Central memory CD8-positive, alpha-beta T cell (primary cell): Measurements from ENCODE around the gene DNAH8.
A peak's percentile ranks its signal among the peaks of the same experiment; 100 is the strongest.

Source experiments
- ATAC-seq: fragments of 150-1000 bp; cut with Tn5 transposase; replicated peaks from 2 replicates; pipeline ENCODE4 v1.10.0; 2022; ENCODE audit warnings: mild to moderate bottlenecking, moderate FRiP score, moderate number of reproducible peaks; ENCODE audit not compliant: poor library complexity, severe bottlenecking; ENCODE audit errors: extremely low read depth
- DNase-seq, 2 donors: peaks; one replicate each; pipeline ENCODE4 v3.0.0; 2021; ENCODE audit warnings: low spot score in 2 of 2
- H3K27ac Mint-ChIP-seq: one replicate; pipeline ENCODE4 v1.8.0; 2022; ENCODE audit warnings: low read depth, mild to moderate bottlenecking, moderate library complexity, mixed read lengths
- H3K27me3 Mint-ChIP-seq: one replicate; pipeline ENCODE4 v1.8.0; 2022; ENCODE audit warnings: mixed read lengths
- H3K36me3 Mint-ChIP-seq: one replicate; pipeline ENCODE4 v1.8.0; 2022; ENCODE audit warnings: mild to moderate bottlenecking, moderate library complexity, mixed read lengths; ENCODE audit not compliant: insufficient read depth
- H3K4me1 Mint-ChIP-seq: one replicate; pipeline ENCODE4 v1.8.0; 2022; ENCODE audit warnings: mixed read lengths
- H3K4me3 Mint-ChIP-seq: one replicate; pipeline ENCODE4 v1.8.0; 2022; ENCODE audit warnings: mild to moderate bottlenecking, moderate library complexity, mixed read lengths
- H3K9me3 Mint-ChIP-seq: one replicate; pipeline ENCODE4 v1.8.0; 2022; ENCODE audit warnings: mixed read lengths

The DNAH8 gene

DNA sequence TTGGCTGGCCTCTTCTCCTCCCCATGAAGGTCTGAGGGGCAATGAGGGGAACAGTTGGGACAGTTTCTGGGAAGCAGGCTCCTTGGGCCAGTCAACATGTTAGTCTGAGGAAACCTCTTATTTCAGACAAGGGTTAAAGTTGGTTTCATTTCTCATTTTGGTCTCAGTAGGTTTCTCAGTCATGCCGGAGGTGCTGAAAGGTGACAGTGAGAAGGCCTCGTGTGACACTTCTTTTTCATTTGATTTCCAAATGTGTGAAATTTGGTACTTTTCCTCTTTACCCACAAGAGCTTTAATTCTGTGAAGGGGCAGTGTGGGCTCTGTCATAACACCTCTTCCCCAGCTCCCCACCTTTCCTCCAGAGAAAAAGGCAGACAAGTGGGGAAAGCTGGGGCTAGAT, 326.0 kb downstream of the DNAH8 start:
- H3K27ac Mint-ChIP-seq, result no peak overlapping the region
- H3K36me3 Mint-ChIP-seq, result no peaks in the 10 kb centered on the region
- DNase-seq (no peak), ATAC-seq (no peak)
- no peaks in the 10 kb centered on the region for H3K4me1 Mint-ChIP-seq
- peaks cover 63% of the 10 kb centered on the region for H3K27me3 Mint-ChIP-seq
- H3K4me3 Mint-ChIP-seq, result no peak overlapping the region
- H3K9me3 Mint-ChIP-seq, result no peaks in the 10 kb centered on the region

DNA sequence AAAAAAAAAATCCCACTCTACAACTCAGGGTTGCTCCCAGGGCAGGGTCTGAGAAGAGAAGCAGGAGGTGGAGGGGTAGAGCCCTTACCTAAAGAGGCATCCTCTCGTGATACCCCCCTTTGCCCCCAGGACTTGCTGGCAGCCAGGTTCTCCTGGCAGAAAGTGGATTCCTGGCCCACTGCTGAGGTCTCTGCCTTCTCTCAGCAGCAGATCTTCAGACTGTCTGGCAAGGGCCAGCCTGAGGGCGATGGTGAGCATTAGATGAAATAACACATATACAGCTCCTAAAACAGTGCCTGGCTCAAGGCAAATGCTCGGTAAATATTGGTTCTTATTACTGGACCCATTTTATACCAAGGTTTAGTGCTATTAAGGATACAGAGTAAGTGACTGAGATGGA, 328.7 kb downstream of the DNAH8 start:
- Mint-ChIP-seq H3K27me3 (peaks cover 58% of the 10 kb centered on the region), H3K4me3 (no peak overlapping the region), H3K27ac (no peak overlapping the region), H3K36me3 (no peaks in the 10 kb centered on the region), H3K4me1 (no peaks in the 10 kb centered on the region), H3K9me3 (no peaks in the 10 kb centered on the region)
- DNase-seq (no peak), ATAC-seq (no peak)

DNA sequence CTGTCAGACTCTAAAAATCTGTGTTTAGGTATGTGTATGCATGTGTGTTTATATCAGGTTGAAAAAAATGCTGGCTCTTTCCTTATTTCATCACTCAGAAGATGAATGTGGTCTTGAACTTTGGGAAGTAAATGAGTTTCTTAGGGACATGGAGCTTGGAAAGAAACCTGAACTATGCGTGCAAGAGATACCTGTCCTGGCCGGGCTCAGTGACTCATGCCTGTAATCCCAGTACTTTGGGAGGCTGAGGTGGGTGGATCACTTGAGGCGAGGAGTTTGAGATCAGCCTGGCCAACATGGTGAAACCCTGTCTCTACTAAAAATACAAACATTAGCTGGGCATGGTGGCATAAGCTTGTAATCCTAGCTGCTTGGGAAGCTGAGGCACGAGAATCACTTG, 329.1 kb downstream of the DNAH8 start:
- Mint-ChIP-seq H3K4me1 (no peaks in the 10 kb centered on the region), H3K4me3 (no peak overlapping the region), H3K27me3 (peaks cover 58% of the 10 kb centered on the region), H3K9me3 (no peaks in the 10 kb centered on the region), H3K36me3 (no peaks in the 10 kb centered on the region), H3K27ac (no peak overlapping the region)
- DNase-seq, result no peak
- ATAC-seq, result no peak

DNA sequence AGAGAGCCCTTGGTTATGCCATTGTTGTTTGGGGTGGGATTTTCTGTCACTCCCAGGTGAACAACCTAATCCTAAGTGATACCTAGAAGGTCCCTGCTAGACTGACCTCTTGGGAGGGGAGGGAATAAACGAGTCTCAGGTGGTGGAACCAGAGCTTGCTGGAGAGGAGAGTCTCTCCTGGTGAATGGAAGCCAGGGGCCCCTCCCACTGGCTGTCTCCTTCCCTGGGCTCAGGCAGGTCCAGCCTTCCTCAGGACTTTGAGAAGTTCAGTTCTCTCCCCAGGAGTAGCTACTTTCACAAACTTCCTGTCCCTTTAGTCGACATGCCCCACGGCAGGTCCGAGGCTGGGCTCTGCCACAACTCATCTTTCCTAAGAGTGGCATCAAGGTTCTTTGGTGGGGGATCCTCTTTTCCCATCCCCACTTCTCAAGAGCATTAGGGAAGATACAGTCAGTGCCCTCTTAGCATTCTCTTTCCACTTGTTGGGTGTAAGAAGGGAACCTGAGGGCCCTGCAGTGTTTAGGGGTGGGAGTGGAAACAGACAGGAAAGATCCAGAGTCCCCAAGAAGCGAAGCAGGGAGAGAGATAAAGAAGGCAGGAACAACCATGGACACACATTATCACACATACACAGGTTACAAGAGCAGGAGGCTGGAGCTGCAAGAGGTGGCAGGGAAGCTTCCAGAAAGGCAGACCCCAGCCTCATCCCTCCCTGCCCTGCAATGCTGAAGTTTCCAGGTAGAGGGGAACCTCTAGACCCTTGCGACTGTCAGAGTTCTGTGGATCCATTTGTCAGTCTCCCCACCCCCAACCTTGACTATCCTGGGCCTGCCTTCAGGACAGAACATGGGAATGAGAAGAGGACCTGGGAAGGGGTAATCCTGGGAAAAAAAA, 332.6 kb downstream of the DNAH8 start:
- H3K9me3 Mint-ChIP-seq, result no peaks in the 10 kb centered on the region
- no peak for ATAC-seq
- H3K4me3 Mint-ChIP-seq, result peak overlapping the region; percentile 11
- no peaks in the 10 kb centered on the region for H3K36me3 Mint-ChIP-seq
- no peak for DNase-seq
- H3K27me3 Mint-ChIP-seq, result peaks cover 49% of the 10 kb centered on the region
- H3K27ac Mint-ChIP-seq, result no peak overlapping the region
- peaks cover 7% of the 10 kb centered on the region for H3K4me1 Mint-ChIP-seq

DNA sequence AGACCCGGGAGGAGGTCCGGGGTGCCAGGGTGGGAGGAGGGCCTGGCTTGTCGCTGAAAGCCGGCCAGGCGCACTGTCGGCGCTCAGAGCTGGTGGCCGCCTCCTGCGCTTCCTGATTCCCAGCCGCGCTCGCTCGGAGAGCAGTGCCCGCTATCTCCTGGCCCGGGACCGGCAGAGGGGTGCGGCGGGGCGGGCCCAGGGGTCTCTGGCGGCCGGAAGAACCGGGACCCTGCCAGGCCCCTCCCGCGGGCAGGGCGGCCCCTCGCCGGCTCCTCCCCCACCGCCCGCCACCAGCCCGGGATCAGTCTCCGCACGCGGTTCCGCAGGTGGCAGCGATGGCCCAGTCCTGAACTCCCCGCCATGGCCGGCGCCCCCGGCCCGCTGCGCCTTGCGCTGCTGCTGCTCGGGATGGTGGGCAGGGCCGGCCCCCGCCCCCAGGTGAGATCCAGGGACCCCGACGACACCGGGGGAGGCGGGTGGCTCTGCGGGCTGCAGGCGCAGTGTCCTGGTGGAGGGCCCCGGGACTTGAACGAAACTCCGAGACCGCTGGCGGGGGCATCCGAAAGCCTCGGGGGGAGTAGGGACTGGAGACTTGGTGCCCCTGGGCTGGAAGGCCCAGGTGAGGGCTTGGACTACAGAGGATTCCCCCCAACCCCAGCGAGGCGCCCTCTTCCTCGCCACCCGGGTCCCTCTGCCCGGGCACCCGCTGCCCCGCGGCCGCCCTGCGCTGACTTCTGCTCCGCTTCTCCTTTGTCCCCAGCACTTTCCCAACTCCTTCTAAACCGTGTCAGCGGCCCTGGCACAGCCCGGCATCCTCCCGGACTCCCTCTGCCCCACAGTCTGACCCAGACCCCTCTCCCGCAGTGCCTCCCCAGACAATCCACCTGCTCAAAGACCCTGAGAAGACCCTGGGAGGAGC, 333.6 kb downstream of the DNAH8 start, which contains the start of gene GLP1R:
Gene GLP1R, plus strand, starts transcription at position 301 of the 919 bp plus-strand sequence. Its CDS starts 60 bp downstream, at position 361.
- peaks cover 52% of the 10 kb centered on the region for H3K27me3 Mint-ChIP-seq
- H3K27ac Mint-ChIP-seq, result no peak within 1 kb of the TSS

DNA sequence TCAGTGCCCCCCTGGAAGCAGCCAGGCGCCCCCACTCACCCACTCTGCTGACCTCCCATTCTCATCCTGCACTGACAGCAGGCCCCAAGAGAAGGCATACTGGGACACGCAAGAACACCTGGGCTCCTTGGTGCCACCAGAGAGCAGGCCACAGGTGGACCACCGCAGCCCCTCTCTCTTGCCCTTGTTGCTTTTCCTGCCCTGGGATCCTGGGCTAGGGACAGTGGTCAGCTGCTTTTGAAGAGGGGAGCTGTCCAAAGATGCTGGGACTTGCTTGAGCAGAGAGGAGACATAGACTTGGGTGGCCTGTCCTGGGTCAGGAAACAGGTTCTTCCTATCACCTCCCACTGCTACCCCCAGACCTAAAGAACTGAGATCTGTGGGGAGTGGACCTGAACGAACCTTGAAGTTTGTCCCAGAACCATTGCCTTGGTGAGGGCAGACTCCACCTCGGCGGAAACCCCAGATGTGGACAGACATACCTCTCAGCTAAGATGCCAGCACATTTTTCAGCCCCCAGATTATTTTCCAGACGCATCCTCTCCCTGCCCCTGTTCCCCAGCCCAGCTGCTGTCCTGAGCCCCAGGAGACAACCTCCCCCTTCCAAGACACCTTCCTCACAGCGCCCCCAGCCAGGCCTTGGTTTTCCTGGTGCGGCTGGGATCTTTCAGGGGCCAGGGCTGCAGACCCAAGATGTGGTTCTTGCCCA, 334.6 kb downstream of the DNAH8 start:
- Mint-ChIP-seq H3K27ac (no peak overlapping the region), H3K27me3 (peaks cover 61% of the 10 kb centered on the region), H3K4me3 (peak overlapping the region; percentile 36), H3K4me1 (peaks cover 7% of the 10 kb centered on the region), H3K36me3 (no peaks in the 10 kb centered on the region), H3K9me3 (no peaks in the 10 kb centered on the region)
- no peak for DNase-seq
- no peak for ATAC-seq

More for the DNA sequence above, 333.6 kb downstream of the DNAH8 start, which contains the start of gene GLP1R:
- Mint-ChIP-seq H3K9me3 (no peaks in the 10 kb centered on the region), H3K4me3 (peak within 1 kb of the TSS; percentile 36), H3K36me3 (no peaks in the 10 kb centered on the region), H3K4me1 (peaks cover 7% of the 10 kb centered on the region)
- ATAC-seq (no peak), DNase-seq (no peak)

DNA sequence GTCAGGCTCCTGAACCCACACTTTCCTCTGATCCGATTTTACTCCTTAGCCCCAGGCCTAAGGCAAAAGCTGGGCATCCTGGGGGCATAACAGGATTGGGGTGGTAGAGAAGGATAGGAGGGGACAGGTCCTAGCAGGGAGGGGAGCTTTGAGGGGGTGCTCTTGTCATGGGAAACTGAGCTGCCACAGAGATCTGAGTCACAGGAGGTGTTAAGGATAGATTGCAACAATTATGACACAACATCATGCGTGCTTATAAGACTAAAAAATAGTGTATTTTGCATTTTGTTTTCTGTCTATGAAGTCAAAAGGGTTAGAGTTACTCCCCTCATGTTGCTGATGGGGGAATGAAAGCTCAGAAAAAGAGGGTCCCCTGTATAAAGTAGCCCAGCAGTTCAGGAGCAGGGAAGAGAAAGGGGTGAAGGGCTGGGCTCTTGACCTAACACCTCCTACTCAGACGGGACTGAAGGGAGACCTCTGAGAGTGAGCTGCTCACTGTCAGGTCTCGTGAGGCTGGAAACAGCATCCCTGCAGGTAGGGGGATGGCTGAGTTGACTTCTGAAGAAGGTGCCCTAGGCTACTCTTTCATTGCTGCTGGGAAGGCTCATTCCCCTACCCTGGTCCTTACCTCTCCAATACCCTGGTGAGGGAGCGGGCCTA, 335.5 kb downstream of the DNAH8 start:
- H3K4me3 Mint-ChIP-seq, result no peak overlapping the region
- peaks cover 61% of the 10 kb centered on the region for H3K27me3 Mint-ChIP-seq
- H3K36me3 Mint-ChIP-seq, result no peaks in the 10 kb centered on the region
- no peak overlapping the region for H3K27ac Mint-ChIP-seq
- ATAC-seq, result no peak
- DNase-seq, result no peak
- H3K9me3 Mint-ChIP-seq, result no peaks in the 10 kb centered on the region
- peaks cover 7% of the 10 kb centered on the region for H3K4me1 Mint-ChIP-seq

DNA sequence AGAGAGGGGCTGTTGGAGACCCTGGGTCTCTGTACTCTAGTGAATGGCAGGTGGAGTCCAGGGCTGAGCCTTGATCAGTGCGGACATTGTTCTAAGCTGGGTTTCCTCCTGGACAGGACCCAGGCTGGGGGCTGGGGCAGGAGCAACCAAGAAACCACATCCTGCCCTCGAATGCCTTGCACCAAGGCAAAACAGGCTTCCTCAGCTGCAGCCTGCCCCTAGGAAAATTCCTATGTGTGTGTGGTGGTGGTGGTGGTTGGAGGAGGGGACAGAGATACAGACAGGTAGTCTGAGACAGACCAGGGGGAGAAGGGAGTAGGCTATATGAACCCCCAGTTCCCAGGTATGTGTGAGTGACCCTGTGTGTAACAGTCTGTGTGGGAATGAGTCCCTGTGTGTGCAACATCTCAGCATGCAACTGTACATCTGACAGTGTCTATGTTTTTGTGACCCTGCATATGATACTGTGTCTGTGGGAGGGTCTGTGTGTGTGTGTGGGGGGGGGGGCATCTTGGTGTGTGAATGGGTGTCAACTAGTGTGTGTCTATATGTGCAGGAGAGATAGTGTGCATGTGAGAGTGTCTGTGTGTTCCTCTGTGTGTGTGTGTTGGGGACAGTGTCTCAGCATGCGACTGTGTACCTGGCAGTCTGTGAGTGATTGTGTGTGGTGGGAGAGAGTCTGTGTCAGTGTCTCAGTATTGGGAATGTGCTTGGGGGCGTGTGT, 336.4 kb downstream of the DNAH8 start:
- Mint-ChIP-seq H3K4me1 (peaks cover 7% of the 10 kb centered on the region), H3K36me3 (no peaks in the 10 kb centered on the region), H3K9me3 (no peaks in the 10 kb centered on the region), H3K4me3 (no peak overlapping the region), H3K27ac (no peak overlapping the region), H3K27me3 (peaks cover 58% of the 10 kb centered on the region)
- ATAC-seq (no peak), DNase-seq (no peak)

DNA sequence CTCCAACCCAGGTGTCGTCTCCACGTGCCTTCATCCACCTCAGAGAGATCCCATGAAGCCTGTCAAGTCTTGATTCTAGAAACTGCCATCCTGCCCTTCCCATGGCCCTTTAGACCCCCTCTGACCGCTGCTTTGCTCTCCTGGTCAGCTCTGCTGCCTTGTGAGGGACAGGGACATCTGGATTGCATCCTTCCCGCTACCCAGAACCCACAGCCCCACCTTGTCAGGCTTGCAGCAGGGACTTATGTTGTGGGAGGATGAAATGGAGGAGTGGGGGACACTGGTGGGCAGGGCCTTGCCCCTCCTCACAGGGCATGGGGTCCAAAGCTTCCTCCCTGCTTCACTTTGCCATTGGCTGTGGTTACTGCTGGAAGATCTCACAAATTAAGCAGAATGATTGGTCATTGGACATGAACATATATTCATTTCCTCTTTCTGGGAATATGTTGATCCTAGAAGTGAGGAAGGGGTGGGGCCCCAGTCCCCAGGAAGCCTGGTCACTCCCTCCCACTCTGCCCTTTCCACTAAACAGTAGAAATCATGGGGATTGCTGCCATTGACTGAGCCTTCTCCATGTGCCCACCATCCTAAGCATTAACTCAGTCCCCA, 338.0 kb downstream of the DNAH8 start:
- no peak overlapping the region for H3K27ac Mint-ChIP-seq

DNA sequence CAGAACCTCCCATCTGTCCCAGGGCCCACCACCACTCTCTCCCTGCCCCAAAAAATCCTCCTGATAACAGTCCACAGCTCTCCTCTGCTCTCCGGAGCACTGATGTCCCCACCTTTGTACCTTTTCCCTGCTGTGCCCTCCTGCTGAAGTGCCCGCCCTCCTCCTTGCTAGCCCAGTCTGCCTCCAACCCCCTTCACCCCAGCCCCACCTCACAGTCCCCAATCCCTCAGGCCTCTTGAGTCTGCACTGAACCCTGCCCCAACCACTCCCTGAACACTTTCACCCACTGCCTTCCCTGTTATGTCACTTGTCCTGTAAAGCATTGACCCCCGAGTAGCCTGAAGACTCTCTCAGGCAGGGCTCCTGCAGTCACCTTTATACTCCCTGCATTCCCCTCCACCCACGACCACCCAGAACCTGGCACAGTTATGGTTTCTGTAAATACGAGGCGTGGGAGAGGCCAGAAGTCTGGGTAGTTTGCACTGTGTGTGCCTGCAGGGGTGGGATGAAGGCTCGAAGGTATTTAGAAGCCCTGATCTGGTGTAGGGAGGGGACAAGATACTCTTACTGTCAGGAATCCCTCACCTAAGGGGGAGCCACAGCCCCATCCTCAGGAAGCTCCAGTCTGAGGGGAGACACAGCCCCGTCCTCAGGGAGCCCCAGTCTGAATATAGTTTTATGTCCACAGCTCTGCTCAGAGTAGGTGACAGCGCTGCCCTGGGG, 338.9 kb downstream of the DNAH8 start:
- H3K9me3 Mint-ChIP-seq, result no peaks in the 10 kb centered on the region
- H3K4me1 Mint-ChIP-seq, result peaks cover 7% of the 10 kb centered on the region
- no peak overlapping the region for H3K27ac Mint-ChIP-seq
- no peak for ATAC-seq
- H3K36me3 Mint-ChIP-seq, result no peaks in the 10 kb centered on the region
- H3K4me3 Mint-ChIP-seq, result no peak overlapping the region
- no peak for DNase-seq
- H3K27me3 Mint-ChIP-seq, result peaks cover 41% of the 10 kb centered on the region

More for the DNA sequence above, 338.0 kb downstream of the DNAH8 start:
- Mint-ChIP-seq H3K27me3 (peaks cover 42% of the 10 kb centered on the region), H3K4me3 (no peak overlapping the region), H3K36me3 (no peaks in the 10 kb centered on the region), H3K9me3 (no peaks in the 10 kb centered on the region), H3K4me1 (peaks cover 7% of the 10 kb centered on the region)
- ATAC-seq (no peak), DNase-seq (no peak)
